Measurements from ENCODE around the gene LRRC4.

GRCh38 chr7:128034825-128035224 is 3.6 kb upstream of the LRRC4 start:
- TF ChIP-seq, protein P1, sequence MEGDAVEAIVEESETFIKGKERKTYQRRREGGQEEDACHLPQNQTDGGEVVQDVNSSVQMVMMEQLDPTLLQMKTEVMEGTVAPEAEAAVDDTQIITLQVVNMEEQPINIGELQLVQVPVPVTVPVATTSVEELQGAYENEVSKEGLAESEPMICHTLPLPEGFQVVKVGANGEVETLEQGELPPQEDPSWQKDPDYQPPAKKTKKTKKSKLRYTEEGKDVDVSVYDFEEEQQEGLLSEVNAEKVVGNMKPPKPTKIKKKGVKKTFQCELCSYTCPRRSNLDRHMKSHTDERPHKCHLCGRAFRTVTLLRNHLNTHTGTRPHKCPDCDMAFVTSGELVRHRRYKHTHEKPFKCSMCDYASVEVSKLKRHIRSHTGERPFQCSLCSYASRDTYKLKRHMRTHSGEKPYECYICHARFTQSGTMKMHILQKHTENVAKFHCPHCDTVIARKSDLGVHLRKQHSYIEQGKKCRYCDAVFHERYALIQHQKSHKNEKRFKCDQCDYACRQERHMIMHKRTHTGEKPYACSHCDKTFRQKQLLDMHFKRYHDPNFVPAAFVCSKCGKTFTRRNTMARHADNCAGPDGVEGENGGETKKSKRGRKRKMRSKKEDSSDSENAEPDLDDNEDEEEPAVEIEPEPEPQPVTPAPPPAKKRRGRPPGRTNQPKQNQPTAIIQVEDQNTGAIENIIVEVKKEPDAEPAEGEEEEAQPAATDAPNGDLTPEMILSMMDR (IDR thresholded peaks at IDR 0.05): no peak
- TF ChIP-seq POLR2A (IDR thresholded peaks at IDR 0.05): no peak

Data from testis (tissue), 2 donors.